Mesendoderm (in vitro differentiated cells): ENCODE measurements around the gene PCSK2.

ENCODE experiments used
- DNase-seq: peaks from one replicate; pipeline ENCODE4 v3.0.0; 2013
- H2AK5ac ChIP-seq: 2 replicates; pipeline ENCODE4 v1.6.1; 2013; ENCODE audit warnings: low read length, inconsistent platforms
- H2BK120ac ChIP-seq: 2 replicates; pipeline ENCODE4 v1.6.1; 2013; ENCODE audit warnings: low read depth, mild to moderate bottlenecking, low read length, moderate library complexity, mixed read lengths
- H2BK15ac ChIP-seq: replicated peaks from 2 replicates; pipeline ENCODE4 v1.6.1; 2013; ENCODE audit warnings: low read depth, mild to moderate bottlenecking, moderate library complexity
- H2BK5ac ChIP-seq: 2 replicates; pipeline ENCODE4 v1.6.1; 2013; ENCODE audit warnings: low read length, inconsistent platforms
- H3K18ac ChIP-seq: 2 replicates; pipeline ENCODE4 v1.6.1; 2013; ENCODE audit warnings: mild to moderate bottlenecking, low read length, mixed read lengths
- H3K23ac ChIP-seq: one replicate; pipeline ENCODE4 v1.6.1; 2013; ENCODE audit warnings: low read length
- H3K27ac ChIP-seq: 2 replicates; pipeline ENCODE4 v1.5.1; 2013; ENCODE audit warnings: low read depth, mild to moderate bottlenecking, inconsistent platforms, low read length, moderate library complexity
- H3K27me3 ChIP-seq: 2 replicates; pipeline ENCODE4 v1.6.1; 2013; ENCODE audit warnings: low read length, control low read depth, mild to moderate bottlenecking, inconsistent platforms; ENCODE audit not compliant: insufficient read depth, poor library complexity
- H3K36me3 ChIP-seq: 2 replicates; pipeline ENCODE4 v1.6.1; 2013; ENCODE audit warnings: low read length, inconsistent platforms; ENCODE audit not compliant: control insufficient read depth, insufficient read depth
- H3K4ac ChIP-seq: one replicate; pipeline ENCODE4 v1.6.1; 2013; ENCODE audit warnings: low read depth, mild to moderate bottlenecking, low read length, moderate library complexity
- H3K4me1 ChIP-seq: 2 replicates; pipeline ENCODE4 v1.6.1; 2013; ENCODE audit warnings: low read depth, low read length, inconsistent platforms; ENCODE audit not compliant: control insufficient read depth
- H3K4me2 ChIP-seq: 2 replicates; pipeline ENCODE4 v1.6.1; 2013; ENCODE audit warnings: low read length
- H3K4me3 ChIP-seq: 2 replicates; pipeline ENCODE4 v1.5.1; 2013; ENCODE audit warnings: mild to moderate bottlenecking, low read length
- H3K56ac ChIP-seq: one replicate; pipeline ENCODE4 v1.6.1; 2013; ENCODE audit warnings: low read length
- H3K79me1 ChIP-seq: 2 replicates; pipeline ENCODE4 v1.6.1; 2013; ENCODE audit warnings: low read length, inconsistent platforms
- H3K79me2 ChIP-seq: 2 replicates; pipeline ENCODE4 v1.6.1; 2013; ENCODE audit warnings: mild to moderate bottlenecking, low read length; ENCODE audit not compliant: control insufficient read depth, insufficient read depth
- H3K9ac ChIP-seq: 2 replicates; pipeline ENCODE4 v1.6.1; 2013; ENCODE audit warnings: low read length, inconsistent platforms
- H4K5ac ChIP-seq: one replicate; pipeline ENCODE4 v1.6.1; 2013; ENCODE audit warnings: low read length
- H4K8ac ChIP-seq: one replicate; pipeline ENCODE4 v1.6.1; 2013; ENCODE audit warnings: low read depth, mild to moderate bottlenecking, control low read depth, low read length, moderate library complexity
- WGBS: extraction: QIAGEN DNeasy Blood & Tissue Kit; methylation state at CpG from one replicate; pipeline ENCODE4 v1.1.7; 2013; ENCODE audit warnings: low lambda C conversion rate, missing lambda C conversion rate; ENCODE audit not compliant: insufficient coverage; ENCODE audit errors: extremely low coverage; 5-methylcytosine and 5-hydroxymethylcytosine counted together

Gene PCSK2

DNA sequence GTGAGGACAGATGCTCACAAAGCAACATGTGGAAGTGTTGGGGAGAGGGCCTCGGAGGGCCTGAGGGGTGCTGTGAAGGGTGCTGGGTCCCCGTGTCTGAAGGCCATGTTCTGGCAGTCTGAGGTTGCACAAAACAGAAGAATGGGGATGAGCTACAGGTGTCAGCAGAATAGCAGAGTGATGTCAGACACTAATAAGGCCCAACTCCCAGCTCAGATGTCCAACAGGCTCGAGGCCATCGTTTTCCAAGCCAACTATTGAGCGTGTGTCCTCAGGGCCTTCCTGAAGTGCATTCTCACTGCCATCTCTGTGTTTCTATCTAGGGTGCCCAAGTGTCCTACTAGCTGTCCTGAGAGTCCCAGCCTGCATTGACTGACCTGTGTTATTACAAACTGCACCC is 296.5 kb downstream of the PCSK2 start:
- Histone ChIP-seq H3K4me3 (no peak overlapping the region), H2BK120ac (no peak overlapping the region), H3K9ac (no peak overlapping the region), H3K4me2 (no peak overlapping the region), H3K4me1 (no peaks in the 10 kb centered on the region), H3K79me2 (no peaks in the 10 kb centered on the region), H4K8ac (no peak overlapping the region), H3K18ac (no peak overlapping the region), H3K79me1 (no peaks in the 10 kb centered on the region), H4K5ac (no peak overlapping the region), H3K27me3 (no peaks in the 10 kb centered on the region), H3K56ac (no peak overlapping the region), H2BK15ac (no peak overlapping the region), H3K4ac (no peak overlapping the region), H2AK5ac (no peak overlapping the region), H3K27ac (no peak overlapping the region), H2BK5ac (no peak overlapping the region), H3K36me3 (no peaks in the 10 kb centered on the region), H3K23ac (no peak overlapping the region)
- WGBS, result no CpG with 5 or more reads among the region's 5 CpGs
- DNase-seq, result no peak

DNA sequence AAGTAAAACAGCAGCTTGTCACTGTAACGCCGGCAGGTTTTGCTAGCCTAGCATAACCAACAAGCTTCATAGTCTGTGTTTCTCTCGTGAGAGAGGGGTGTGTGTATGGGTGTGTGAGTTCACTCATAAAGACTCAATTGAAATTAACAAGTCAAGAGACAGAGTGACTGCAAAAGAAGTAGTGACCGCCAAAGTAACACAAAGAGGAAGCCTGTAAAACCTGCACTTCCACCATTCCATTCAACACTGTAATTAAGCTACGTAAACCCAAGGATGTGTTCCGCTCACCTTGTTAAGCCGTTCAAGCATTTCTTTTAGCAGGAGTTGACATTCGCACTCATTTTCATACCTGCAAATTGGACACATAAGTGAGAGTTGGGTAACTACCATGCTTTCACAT is 297.7 kb downstream of the PCSK2 start:
- Histone ChIP-seq H3K4ac (no peak overlapping the region), H3K27ac (no peak overlapping the region), H2BK5ac (no peak overlapping the region), H3K79me2 (no peaks in the 10 kb centered on the region), H3K18ac (no peak overlapping the region), H2BK120ac (no peak overlapping the region), H3K36me3 (no peaks in the 10 kb centered on the region), H4K8ac (no peak overlapping the region), H2BK15ac (no peak overlapping the region), H3K27me3 (no peaks in the 10 kb centered on the region), H3K4me2 (no peak overlapping the region), H3K56ac (no peak overlapping the region), H4K5ac (no peak overlapping the region), H3K9ac (no peak overlapping the region), H3K4me3 (no peak overlapping the region), H3K4me1 (no peaks in the 10 kb centered on the region), H3K23ac (no peak overlapping the region), H3K79me1 (no peaks in the 10 kb centered on the region), H2AK5ac (no peak overlapping the region)
- no peak for DNase-seq
- no CpG with 5 or more reads among the region's 8 CpGs for WGBS

DNA sequence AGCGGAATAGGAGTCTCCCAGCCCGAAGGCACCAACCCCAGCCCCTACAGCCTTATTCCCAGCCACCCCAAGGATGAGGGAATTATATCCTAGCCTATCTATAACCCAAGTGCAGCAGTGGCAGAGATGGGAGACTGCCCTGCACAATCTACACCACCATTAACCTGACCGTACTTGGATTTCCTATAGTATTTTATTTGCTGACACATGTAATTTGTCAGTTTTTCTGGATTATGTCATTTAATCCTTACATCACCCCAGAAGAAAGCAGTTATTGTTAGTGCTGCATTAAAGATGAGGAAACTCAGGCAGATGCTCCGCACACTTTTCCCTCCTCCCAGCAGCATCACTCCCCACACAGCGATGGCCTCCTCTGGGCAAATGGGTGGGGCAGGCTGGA is 298.3 kb downstream of the PCSK2 start:
- H4K5ac ChIP-seq, result no peak overlapping the region
- no peak overlapping the region for H3K23ac ChIP-seq
- no peak for DNase-seq
- no peaks in the 10 kb centered on the region for H3K79me2 ChIP-seq
- H3K27ac ChIP-seq, result no peak overlapping the region
- H3K4me3 ChIP-seq, result no peak overlapping the region
- no peak overlapping the region for H2BK120ac ChIP-seq
- WGBS, result no CpG with 5 or more reads among the region's 5 CpGs
- H4K8ac ChIP-seq, result no peak overlapping the region
- no peaks in the 10 kb centered on the region for H3K79me1 ChIP-seq
- H3K4ac ChIP-seq, result no peak overlapping the region
- no peak overlapping the region for H2AK5ac ChIP-seq
- no peak overlapping the region for H2BK5ac ChIP-seq
- no peaks in the 10 kb centered on the region for H3K27me3 ChIP-seq
- H3K56ac ChIP-seq, result no peak overlapping the region
- no peak overlapping the region for H3K18ac ChIP-seq
- H3K4me2 ChIP-seq, result no peak overlapping the region
- H3K9ac ChIP-seq, result no peak overlapping the region
- no peak overlapping the region for H2BK15ac ChIP-seq
- H3K4me1 ChIP-seq, result no peaks in the 10 kb centered on the region
- no peaks in the 10 kb centered on the region for H3K36me3 ChIP-seq

GRCh38 chr20:17525650-17526049 is 298.8 kb downstream of the PCSK2 start:
- no peak overlapping the region for H3K4me2 ChIP-seq
- H3K9ac ChIP-seq, result no peak overlapping the region
- no peak overlapping the region for H3K18ac ChIP-seq
- no peaks in the 10 kb centered on the region for H3K36me3 ChIP-seq
- H2BK120ac ChIP-seq, result no peak overlapping the region
- H2BK5ac ChIP-seq, result no peak overlapping the region
- H2BK15ac ChIP-seq, result no peak overlapping the region
- H3K4me3 ChIP-seq, result no peak overlapping the region
- H3K79me2 ChIP-seq, result no peaks in the 10 kb centered on the region
- H3K27ac ChIP-seq, result no peak overlapping the region
- H3K4ac ChIP-seq, result no peak overlapping the region
- peak; percentile 84 for DNase-seq
- H2AK5ac ChIP-seq, result no peak overlapping the region
- no peak overlapping the region for H3K23ac ChIP-seq
- no peaks in the 10 kb centered on the region for H3K79me1 ChIP-seq
- H3K27me3 ChIP-seq, result no peaks in the 10 kb centered on the region
- no peak overlapping the region for H4K5ac ChIP-seq
- H3K56ac ChIP-seq, result peak overlapping the region; percentile 74
- H3K4me1 ChIP-seq, result no peaks in the 10 kb centered on the region
- H4K8ac ChIP-seq, result no peak overlapping the region

GRCh38 chr20:17529586-17529985 is 302.7 kb downstream of the PCSK2 start:
- no peak for DNase-seq
- H3K4me1 ChIP-seq, result peaks cover 1% of the 10 kb centered on the region
- no peak overlapping the region for H3K56ac ChIP-seq
- no peak overlapping the region for H3K23ac ChIP-seq
- H2BK15ac ChIP-seq, result no peak overlapping the region
- H3K4me3 ChIP-seq, result no peak overlapping the region
- no peak overlapping the region for H2BK5ac ChIP-seq
- H3K4me2 ChIP-seq, result no peak overlapping the region
- H3K27ac ChIP-seq, result no peak overlapping the region
- no peaks in the 10 kb centered on the region for H3K79me1 ChIP-seq
- no peak overlapping the region for H4K5ac ChIP-seq
- H3K36me3 ChIP-seq, result no peaks in the 10 kb centered on the region
- no peak overlapping the region for H2BK120ac ChIP-seq
- H3K4ac ChIP-seq, result no peak overlapping the region
- H3K18ac ChIP-seq, result no peak overlapping the region
- H3K9ac ChIP-seq, result no peak overlapping the region
- H3K79me2 ChIP-seq, result no peaks in the 10 kb centered on the region
- H3K27me3 ChIP-seq, result no peaks in the 10 kb centered on the region
- no peak overlapping the region for H4K8ac ChIP-seq
- no peak overlapping the region for H2AK5ac ChIP-seq

DNA sequence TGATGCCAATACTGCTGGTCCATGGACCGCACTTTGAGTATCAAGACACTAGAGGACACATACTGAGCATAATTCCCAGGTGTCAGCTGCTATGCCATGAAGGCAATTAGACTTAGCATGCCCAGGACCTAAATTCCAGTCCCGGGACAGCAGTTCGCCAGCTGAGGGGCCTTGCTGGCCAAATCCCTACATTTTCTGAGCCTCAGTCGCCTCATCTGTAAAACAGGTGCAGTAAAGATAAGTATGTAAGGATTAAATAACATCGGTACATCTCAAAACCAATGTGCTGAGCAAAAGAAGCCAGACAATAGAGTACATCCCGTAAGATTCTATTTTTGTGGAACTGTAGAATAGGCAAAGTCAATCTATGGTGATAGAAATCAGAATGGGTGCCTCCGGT is 303.3 kb downstream of the PCSK2 start:
- H3K56ac ChIP-seq, result no peak overlapping the region
- H3K79me1 ChIP-seq, result no peaks in the 10 kb centered on the region
- no peak overlapping the region for H3K27ac ChIP-seq
- DNase-seq, result no peak
- no peak overlapping the region for H3K4ac ChIP-seq
- H3K9ac ChIP-seq, result no peak overlapping the region
- H2BK15ac ChIP-seq, result no peak overlapping the region
- no peaks in the 10 kb centered on the region for H3K27me3 ChIP-seq
- no peak overlapping the region for H3K4me2 ChIP-seq
- H3K36me3 ChIP-seq, result no peaks in the 10 kb centered on the region
- H4K5ac ChIP-seq, result no peak overlapping the region
- H4K8ac ChIP-seq, result no peak overlapping the region
- no peak overlapping the region for H2BK5ac ChIP-seq
- no peak overlapping the region for H2AK5ac ChIP-seq
- H3K18ac ChIP-seq, result no peak overlapping the region
- no peak overlapping the region for H3K23ac ChIP-seq
- no peak overlapping the region for H3K4me3 ChIP-seq
- H3K79me2 ChIP-seq, result no peaks in the 10 kb centered on the region
- WGBS, result no CpG with 5 or more reads among the region's 7 CpGs
- no peak overlapping the region for H2BK120ac ChIP-seq
- peaks cover 1% of the 10 kb centered on the region for H3K4me1 ChIP-seq
